Neural cell (in vitro differentiated cells): ENCODE results near the gene MAMDC2. TPM values are rescaled to one million over a fixed set of nuclear protein-coding genes. Genes with fewer than 3 reads are reported as not detected.

Source experiments
- H2AFZ ChIP-seq: fragments of 200-600, 300-800 bp; sonication (generic), shearing (Covaris generic); 2 replicates; pipeline ENCODE4 v1.6.0; 2014; ENCODE audit warnings: low read depth, mild to moderate bottlenecking, antibody characterized with exemption, low read length, moderate library complexity
- H3F3A ChIP-seq: fragments of 200-600 bp; shearing (Covaris generic); 2 replicates; pipeline ENCODE4 v1.6.1; 2016; ENCODE audit warnings: mild to moderate bottlenecking, moderate library complexity, mixed read lengths, antibody characterized with exemption, low read length; ENCODE audit not compliant: insufficient read depth, poor library complexity, severe bottlenecking
- H3K27ac ChIP-seq: fragments of 200-600, 300-800 bp; sonication (generic), shearing (Covaris generic); 2 replicates; pipeline ENCODE4 v1.5.1; 2014; ENCODE audit warnings: mild to moderate bottlenecking, low read length, moderate library complexity
- H3K27me3 ChIP-seq: fragments of 300-800, 200-600 bp; sonication (generic), shearing (Covaris generic); 2 replicates; pipeline ENCODE4 v1.6.0; 2014; ENCODE audit warnings: mild to moderate bottlenecking, low read depth, low read length, moderate library complexity; ENCODE audit not compliant: insufficient read depth
- H3K36me3 ChIP-seq: fragments of 300-800, 200-600 bp; sonication (generic), shearing (Covaris generic); 2 replicates; pipeline ENCODE4 v1.5.1; 2014; ENCODE audit warnings: mild to moderate bottlenecking, antibody characterized with exemption, low read length, moderate library complexity; ENCODE audit not compliant: insufficient read depth
- H3K4me2 ChIP-seq: fragments of 300-800, 200-600 bp; sonication (generic), shearing (Covaris generic); 2 replicates; pipeline ENCODE4 v1.6.0; 2014; ENCODE audit warnings: mild to moderate bottlenecking, low read length
- H3K4me3 ChIP-seq: fragments of 300-800, 200-600 bp; sonication (generic), shearing (Covaris generic); 2 replicates; pipeline ENCODE4 v1.5.1; 2014; ENCODE audit warnings: mild to moderate bottlenecking, low read length, moderate library complexity
- H3K79me2 ChIP-seq: fragments of 200-600 bp; shearing (Covaris generic); replicated peaks from 2 replicates; pipeline ENCODE4 v1.6.0; 2014; ENCODE audit warnings: mild to moderate bottlenecking, low read length, moderate library complexity; ENCODE audit not compliant: insufficient read depth
- H3K9ac ChIP-seq: fragments of 300-800, 200-600 bp; sonication (generic), shearing (Covaris generic); 2 replicates; pipeline ENCODE4 v1.6.1; 2016; ENCODE audit warnings: mild to moderate bottlenecking, low read length, mixed read lengths
- H3K9me2 ChIP-seq: fragments of 200-600 bp; shearing (Covaris generic); 2 replicates; pipeline ENCODE4 v1.6.1; 2016; ENCODE audit warnings: mild to moderate bottlenecking, low read length, mixed read lengths; ENCODE audit not compliant: insufficient read depth
- H3K9me3 ChIP-seq: fragments of 200-600, 300-800 bp; sonication (generic), shearing (Covaris generic); 2 replicates; pipeline ENCODE4 v1.6.1; 2016; ENCODE audit warnings: mild to moderate bottlenecking, mixed run types, low read length, moderate library complexity, mixed read lengths
- H4K20me1 ChIP-seq: fragments of 200-600 bp; shearing (Covaris generic); 2 replicates; pipeline ENCODE4 v1.6.1; 2016; ENCODE audit warnings: mild to moderate bottlenecking, mixed run types; ENCODE audit not compliant: insufficient read depth
- EP300 ChIP-seq: fragments of 450-650 bp; conservative IDR thresholded peaks from 2 replicates; pipeline ENCODE4 v1.6.1; 2014; ENCODE audit warnings: antibody characterized with exemption, mild to moderate bottlenecking, moderate library complexity; ENCODE audit not compliant: poor library complexity, severe bottlenecking
- EZH2 ChIP-seq: fragments of 200-600, 300-800 bp; shearing (Covaris generic), sonication (generic); IDR thresholded peaks from 2 replicates; pipeline ENCODE4 v1.6.1; 2014; ENCODE audit warnings: antibody characterized with exemption, low read length, borderline replicate concordance, mild to moderate bottlenecking; ENCODE audit not compliant: insufficient read depth, poor library complexity, severe bottlenecking
- MXI1 ChIP-seq: fragments of 450-650 bp; conservative IDR thresholded peaks from 2 replicates; pipeline ENCODE4 v1.6.1; 2014; ENCODE audit warnings: antibody characterized with exemption, mild to moderate bottlenecking; ENCODE audit not compliant: poor library complexity, severe bottlenecking
- POLR2AphosphoS5 ChIP-seq: IDR thresholded peaks from 2 replicates; pipeline ENCODE4 v1.6.1; 2012
- RAD21 ChIP-seq: fragments of 450-650 bp; conservative IDR thresholded peaks from 2 replicates; pipeline ENCODE4 v1.6.1; 2014; ENCODE audit warnings: antibody characterized with exemption, mild to moderate bottlenecking, moderate library complexity
- SMC3 ChIP-seq: fragments of 450-650 bp; conservative IDR thresholded peaks from 2 replicates; pipeline ENCODE4 v1.6.1; 2014; ENCODE audit warnings: antibody characterized with exemption, mild to moderate bottlenecking, moderate library complexity; ENCODE audit not compliant: poor library complexity
- TAF1 ChIP-seq: IDR thresholded peaks from 2 replicates; pipeline ENCODE4 v1.6.1; 2012; ENCODE audit warnings: low read depth
- polyA plus RNA-seq: library from polyadenylated mRNA; depleted of rRNA; stranded (reverse); fragments of >200 nt; gene quantifications from 2 replicates; pipeline ENCODE4 v1.2.3, GENCODE V29; 2014
- TF ChIP-seq, protein P1 (sequence below): IDR thresholded peaks from 2 replicates; pipeline ENCODE4 v1.6.1; 2012; ENCODE audit warnings: borderline replicate concordance
- TF ChIP-seq, protein P2 (sequence below): fragments of 450-650 bp; IDR thresholded peaks from 2 replicates; pipeline ENCODE4 v1.5.1; 2014; ENCODE audit warnings: antibody characterized with exemption, mild to moderate bottlenecking, moderate library complexity; ENCODE audit not compliant: poor library complexity, severe bottlenecking

The MAMDC2 gene
- polyA plus RNA-seq, 1 donor from 2014 or later = 0.30 TPM

DNA sequence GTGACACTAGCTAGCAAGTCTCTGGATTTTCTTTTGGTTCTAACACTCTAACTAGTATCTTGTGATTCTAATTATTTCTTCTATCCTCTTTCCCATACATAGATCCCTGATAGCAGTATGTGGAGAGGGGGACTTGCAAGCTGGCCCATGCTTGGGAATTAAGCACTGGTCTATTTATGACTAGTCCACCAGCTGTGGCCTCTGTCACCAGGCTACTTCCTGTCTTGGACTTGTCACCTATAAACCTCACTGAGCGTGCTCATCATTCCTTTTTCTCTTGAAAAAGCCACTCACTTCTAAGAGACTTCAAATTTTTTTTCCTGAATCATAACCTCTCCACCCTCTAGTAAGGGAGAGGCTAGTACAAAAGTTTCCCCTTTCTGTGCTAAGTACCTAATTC is 32.3 kb upstream of the MAMDC2 start:
- TF ChIP-seq EP300 (no peak), MXI1 (no peak), RAD21 (no peak), POLR2AphosphoS5 (no peak), SMC3 (no peak), EZH2 (no peak), TAF1 (no peak)
- TF ChIP-seq, protein P1, sequence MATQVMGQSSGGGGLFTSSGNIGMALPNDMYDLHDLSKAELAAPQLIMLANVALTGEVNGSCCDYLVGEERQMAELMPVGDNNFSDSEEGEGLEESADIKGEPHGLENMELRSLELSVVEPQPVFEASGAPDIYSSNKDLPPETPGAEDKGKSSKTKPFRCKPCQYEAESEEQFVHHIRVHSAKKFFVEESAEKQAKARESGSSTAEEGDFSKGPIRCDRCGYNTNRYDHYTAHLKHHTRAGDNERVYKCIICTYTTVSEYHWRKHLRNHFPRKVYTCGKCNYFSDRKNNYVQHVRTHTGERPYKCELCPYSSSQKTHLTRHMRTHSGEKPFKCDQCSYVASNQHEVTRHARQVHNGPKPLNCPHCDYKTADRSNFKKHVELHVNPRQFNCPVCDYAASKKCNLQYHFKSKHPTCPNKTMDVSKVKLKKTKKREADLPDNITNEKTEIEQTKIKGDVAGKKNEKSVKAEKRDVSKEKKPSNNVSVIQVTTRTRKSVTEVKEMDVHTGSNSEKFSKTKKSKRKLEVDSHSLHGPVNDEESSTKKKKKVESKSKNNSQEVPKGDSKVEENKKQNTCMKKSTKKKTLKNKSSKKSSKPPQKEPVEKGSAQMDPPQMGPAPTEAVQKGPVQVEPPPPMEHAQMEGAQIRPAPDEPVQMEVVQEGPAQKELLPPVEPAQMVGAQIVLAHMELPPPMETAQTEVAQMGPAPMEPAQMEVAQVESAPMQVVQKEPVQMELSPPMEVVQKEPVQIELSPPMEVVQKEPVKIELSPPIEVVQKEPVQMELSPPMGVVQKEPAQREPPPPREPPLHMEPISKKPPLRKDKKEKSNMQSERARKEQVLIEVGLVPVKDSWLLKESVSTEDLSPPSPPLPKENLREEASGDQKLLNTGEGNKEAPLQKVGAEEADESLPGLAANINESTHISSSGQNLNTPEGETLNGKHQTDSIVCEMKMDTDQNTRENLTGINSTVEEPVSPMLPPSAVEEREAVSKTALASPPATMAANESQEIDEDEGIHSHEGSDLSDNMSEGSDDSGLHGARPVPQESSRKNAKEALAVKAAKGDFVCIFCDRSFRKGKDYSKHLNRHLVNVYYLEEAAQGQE = no peak
- TF ChIP-seq, protein P2, sequence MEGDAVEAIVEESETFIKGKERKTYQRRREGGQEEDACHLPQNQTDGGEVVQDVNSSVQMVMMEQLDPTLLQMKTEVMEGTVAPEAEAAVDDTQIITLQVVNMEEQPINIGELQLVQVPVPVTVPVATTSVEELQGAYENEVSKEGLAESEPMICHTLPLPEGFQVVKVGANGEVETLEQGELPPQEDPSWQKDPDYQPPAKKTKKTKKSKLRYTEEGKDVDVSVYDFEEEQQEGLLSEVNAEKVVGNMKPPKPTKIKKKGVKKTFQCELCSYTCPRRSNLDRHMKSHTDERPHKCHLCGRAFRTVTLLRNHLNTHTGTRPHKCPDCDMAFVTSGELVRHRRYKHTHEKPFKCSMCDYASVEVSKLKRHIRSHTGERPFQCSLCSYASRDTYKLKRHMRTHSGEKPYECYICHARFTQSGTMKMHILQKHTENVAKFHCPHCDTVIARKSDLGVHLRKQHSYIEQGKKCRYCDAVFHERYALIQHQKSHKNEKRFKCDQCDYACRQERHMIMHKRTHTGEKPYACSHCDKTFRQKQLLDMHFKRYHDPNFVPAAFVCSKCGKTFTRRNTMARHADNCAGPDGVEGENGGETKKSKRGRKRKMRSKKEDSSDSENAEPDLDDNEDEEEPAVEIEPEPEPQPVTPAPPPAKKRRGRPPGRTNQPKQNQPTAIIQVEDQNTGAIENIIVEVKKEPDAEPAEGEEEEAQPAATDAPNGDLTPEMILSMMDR = no peak
- H3K4me2 ChIP-seq = no peak overlapping the region
- no peak overlapping the region for H2AFZ ChIP-seq

DNA sequence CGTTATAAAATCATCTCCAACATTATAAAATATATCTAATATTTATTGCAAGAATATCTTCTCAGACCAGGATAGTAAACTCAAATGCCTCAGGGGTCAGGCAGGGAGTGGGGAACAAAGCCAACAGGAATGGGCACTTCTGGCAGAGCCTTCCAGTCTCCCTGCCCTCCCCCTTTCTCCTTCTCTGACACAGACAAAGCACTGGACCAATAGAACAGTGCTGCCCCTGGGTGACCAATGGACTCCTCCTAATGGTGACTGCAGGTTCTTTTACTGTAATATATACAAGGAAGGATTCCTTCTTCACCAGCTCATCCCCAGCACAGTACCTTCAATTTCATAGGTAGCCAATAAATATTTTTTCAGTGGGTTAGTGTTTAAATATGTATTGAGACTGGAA is 31.1 kb upstream of the MAMDC2 start:
- Histone ChIP-seq H3F3A (no peaks in the 10 kb centered on the region), H3K9me2 (no peaks in the 10 kb centered on the region), H3K4me2 (no peak overlapping the region), H3K27ac (no peak overlapping the region), H3K9ac (no peak overlapping the region), H3K9me3 (no peaks in the 10 kb centered on the region), H3K79me2 (no peaks in the 10 kb centered on the region), H3K4me3 (no peak overlapping the region), H3K27me3 (no peaks in the 10 kb centered on the region), H2AFZ (no peak overlapping the region), H3K36me3 (no peaks in the 10 kb centered on the region), H4K20me1 (no peaks in the 10 kb centered on the region)
- TF ChIP-seq RAD21 (no peak), POLR2AphosphoS5 (no peak), EP300 (no peak), SMC3 (no peak), MXI1 (no peak), TAF1 (no peak), EZH2 (no peak)
- TF ChIP-seq, protein P2 = no peak
- TF ChIP-seq, protein P1 = no peak

More for the DNA sequence above, 32.3 kb upstream of the MAMDC2 start:
- no peaks in the 10 kb centered on the region for H4K20me1 ChIP-seq
- H3K79me2 ChIP-seq = no peaks in the 10 kb centered on the region
- no peak overlapping the region for H3K9ac ChIP-seq
- H3K27me3 ChIP-seq = no peaks in the 10 kb centered on the region
- H3K36me3 ChIP-seq = no peaks in the 10 kb centered on the region
- H3K9me2 ChIP-seq = no peaks in the 10 kb centered on the region
- no peaks in the 10 kb centered on the region for H3K9me3 ChIP-seq
- H3K4me3 ChIP-seq = no peak overlapping the region
- H3F3A ChIP-seq = no peaks in the 10 kb centered on the region
- no peak overlapping the region for H3K27ac ChIP-seq
